ENCODE results near the gene TBX5. TPM values are rescaled to one million over a fixed set of nuclear protein-coding genes. Genes with fewer than 3 reads are reported as not detected.

Gene TBX5
- total RNA-seq, 1 donor from 2014 or later, result not detected

DNA sequence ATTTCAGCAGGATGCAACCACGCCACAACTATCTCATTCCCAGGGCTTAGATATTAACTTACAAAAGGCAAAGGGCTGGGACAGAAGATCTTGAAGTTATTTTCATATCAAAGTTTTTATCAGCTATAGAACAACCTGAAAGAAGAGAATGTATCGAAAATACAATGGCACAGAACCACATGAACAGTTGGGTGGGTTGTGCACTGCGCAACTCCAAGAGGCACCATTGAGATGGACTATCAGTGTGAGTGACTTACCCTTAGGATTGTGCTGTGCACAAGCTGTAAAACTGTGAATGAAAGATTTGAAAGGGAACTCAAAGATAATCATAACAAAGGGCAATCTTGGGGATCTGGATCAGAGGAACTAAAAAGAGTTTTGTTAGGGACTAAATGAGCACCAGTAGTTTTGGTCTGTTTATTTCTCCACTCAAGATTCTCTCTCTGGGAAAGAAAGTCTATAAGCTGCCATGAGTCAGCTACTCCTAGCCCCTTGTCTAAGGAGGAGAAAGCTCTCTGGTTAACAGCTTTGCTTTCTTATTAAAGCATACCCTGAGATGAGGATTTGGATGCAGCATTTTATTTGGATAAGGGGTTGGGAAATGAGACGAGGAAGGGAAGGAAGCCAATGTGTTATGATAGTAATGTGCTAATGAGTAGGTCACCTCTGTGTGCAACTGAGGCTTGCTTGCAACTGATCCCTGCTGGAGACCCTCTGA lies 62.2 kb downstream of the TBX5 start:
- Histone ChIP-seq H3K27me3 (no peaks in the 10 kb centered on the region), H3K9me3 (no peaks in the 10 kb centered on the region), H3K36me3 (no peaks in the 10 kb centered on the region), H3K27ac (no peak overlapping the region), H3K4me1 (no peaks in the 10 kb centered on the region), H3K4me3 (no peak overlapping the region)
- no peak for DNase-seq (ENCODE audit: extremely low spot score in 2 of 2)
- intact Hi-C loops (cut with DNase I), result no loop called here
- no peak for TF ChIP-seq POLR2A (IDR thresholded peaks at IDR 0.05)
- no peak for TF ChIP-seq POLR2AphosphoS5 (IDR thresholded peaks at IDR 0.05; ENCODE audit: insufficient read depth in 1 of 2, low read depth in 1 of 2)
- TF ChIP-seq, protein P1, sequence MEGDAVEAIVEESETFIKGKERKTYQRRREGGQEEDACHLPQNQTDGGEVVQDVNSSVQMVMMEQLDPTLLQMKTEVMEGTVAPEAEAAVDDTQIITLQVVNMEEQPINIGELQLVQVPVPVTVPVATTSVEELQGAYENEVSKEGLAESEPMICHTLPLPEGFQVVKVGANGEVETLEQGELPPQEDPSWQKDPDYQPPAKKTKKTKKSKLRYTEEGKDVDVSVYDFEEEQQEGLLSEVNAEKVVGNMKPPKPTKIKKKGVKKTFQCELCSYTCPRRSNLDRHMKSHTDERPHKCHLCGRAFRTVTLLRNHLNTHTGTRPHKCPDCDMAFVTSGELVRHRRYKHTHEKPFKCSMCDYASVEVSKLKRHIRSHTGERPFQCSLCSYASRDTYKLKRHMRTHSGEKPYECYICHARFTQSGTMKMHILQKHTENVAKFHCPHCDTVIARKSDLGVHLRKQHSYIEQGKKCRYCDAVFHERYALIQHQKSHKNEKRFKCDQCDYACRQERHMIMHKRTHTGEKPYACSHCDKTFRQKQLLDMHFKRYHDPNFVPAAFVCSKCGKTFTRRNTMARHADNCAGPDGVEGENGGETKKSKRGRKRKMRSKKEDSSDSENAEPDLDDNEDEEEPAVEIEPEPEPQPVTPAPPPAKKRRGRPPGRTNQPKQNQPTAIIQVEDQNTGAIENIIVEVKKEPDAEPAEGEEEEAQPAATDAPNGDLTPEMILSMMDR (IDR thresholded peaks at IDR 0.05), result no peak

DNA sequence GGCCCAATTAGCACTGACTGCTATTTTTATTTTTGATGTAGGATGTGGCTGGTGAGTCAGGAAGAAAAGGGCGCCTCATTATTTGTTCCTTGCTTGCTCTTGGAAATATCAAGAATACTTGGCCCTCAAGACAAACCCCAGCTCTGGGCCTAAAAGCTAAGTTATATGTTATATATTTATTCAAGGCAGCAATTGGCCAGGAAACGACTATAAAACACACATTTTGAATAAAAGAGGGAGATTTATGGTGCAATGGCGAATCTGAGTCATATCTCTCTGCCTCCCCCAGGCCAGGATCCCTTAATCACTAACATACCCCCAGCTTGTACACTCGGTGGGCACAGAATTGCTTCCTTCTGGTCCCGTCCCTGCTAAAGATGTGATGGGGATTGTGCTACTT lies 63.3 kb downstream of the TBX5 start:
- Histone ChIP-seq H3K36me3 (no peaks in the 10 kb centered on the region), H3K27ac (no peak overlapping the region), H3K9me3 (no peaks in the 10 kb centered on the region), H3K4me3 (no peak overlapping the region), H3K4me1 (no peaks in the 10 kb centered on the region), H3K27me3 (no peaks in the 10 kb centered on the region)
- intact Hi-C loops (cut with DNase I), result no loop called here
- DNase-seq (ENCODE audit: extremely low spot score in 2 of 2), result no peak
- TF ChIP-seq, protein P1 (IDR thresholded peaks at IDR 0.05), result no peak
- TF ChIP-seq POLR2AphosphoS5 (IDR thresholded peaks at IDR 0.05; ENCODE audit: insufficient read depth in 1 of 2, low read depth in 1 of 2) (no peak), POLR2A (IDR thresholded peaks at IDR 0.05) (no peak)

DNA sequence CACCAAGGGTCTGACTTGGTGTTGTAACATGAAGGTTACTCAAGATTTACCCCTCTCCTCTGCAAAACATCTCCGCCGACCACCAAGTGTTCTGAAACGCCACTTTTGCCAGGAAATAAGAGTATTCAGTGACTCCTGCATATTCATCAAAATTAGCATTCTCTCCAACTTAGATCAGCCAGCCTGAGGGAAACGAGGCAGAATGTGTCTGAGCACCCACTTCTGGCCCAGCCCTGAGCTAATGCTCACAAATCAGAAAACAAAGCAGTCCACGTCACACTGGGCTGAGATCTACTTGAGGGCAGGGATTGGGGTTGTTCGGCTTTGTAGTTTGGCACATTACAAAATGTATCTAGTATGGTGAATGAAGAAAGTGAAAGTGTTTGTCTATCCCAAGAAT lies 64.3 kb downstream of the TBX5 start:
- TF ChIP-seq POLR2A (IDR thresholded peaks at IDR 0.05) (no peak), POLR2AphosphoS5 (IDR thresholded peaks at IDR 0.05; ENCODE audit: insufficient read depth in 1 of 2, low read depth in 1 of 2) (no peak)
- TF ChIP-seq, protein P1 (IDR thresholded peaks at IDR 0.05), result no peak
- Histone ChIP-seq H3K4me3 (no peak overlapping the region), H3K36me3 (no peaks in the 10 kb centered on the region), H3K9me3 (no peaks in the 10 kb centered on the region), H3K4me1 (no peaks in the 10 kb centered on the region), H3K27me3 (no peaks in the 10 kb centered on the region), H3K27ac (no peak overlapping the region)
- DNase-seq (ENCODE audit: extremely low spot score in 2 of 2), result no peak
- intact Hi-C loops (cut with DNase I), result no loop called here

DNA sequence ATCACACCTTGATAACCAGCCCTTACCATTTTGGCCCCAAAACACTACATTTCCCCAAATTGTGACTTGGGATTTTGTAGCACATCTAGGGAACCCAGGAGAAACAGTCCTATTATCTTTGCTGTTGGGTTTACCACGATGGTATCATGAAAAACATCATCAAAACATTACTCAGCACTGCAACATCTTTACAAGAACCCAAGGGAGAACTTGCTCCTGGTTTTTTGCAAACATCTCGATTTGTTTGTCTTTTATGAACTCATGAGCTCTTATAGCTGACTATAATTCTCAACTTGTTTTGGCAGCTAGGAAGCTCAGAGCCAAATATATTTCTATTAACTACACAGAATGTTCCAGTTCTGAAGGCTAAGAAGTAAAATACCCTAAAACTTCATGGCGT lies 65.7 kb downstream of the TBX5 start:
- Histone ChIP-seq H3K27me3 (no peaks in the 10 kb centered on the region), H3K36me3 (no peaks in the 10 kb centered on the region), H3K27ac (no peak overlapping the region), H3K9me3 (no peaks in the 10 kb centered on the region), H3K4me3 (no peak overlapping the region), H3K4me1 (no peaks in the 10 kb centered on the region)
- DNase-seq (ENCODE audit: extremely low spot score in 2 of 2), result no peak
- intact Hi-C loops (cut with DNase I), result no loop called here
- TF ChIP-seq POLR2AphosphoS5 (IDR thresholded peaks at IDR 0.05; ENCODE audit: insufficient read depth in 1 of 2, low read depth in 1 of 2), result no peak
- TF ChIP-seq POLR2A (IDR thresholded peaks at IDR 0.05), result no peak
- TF ChIP-seq, protein P1 (IDR thresholded peaks at IDR 0.05), result no peak

DNA sequence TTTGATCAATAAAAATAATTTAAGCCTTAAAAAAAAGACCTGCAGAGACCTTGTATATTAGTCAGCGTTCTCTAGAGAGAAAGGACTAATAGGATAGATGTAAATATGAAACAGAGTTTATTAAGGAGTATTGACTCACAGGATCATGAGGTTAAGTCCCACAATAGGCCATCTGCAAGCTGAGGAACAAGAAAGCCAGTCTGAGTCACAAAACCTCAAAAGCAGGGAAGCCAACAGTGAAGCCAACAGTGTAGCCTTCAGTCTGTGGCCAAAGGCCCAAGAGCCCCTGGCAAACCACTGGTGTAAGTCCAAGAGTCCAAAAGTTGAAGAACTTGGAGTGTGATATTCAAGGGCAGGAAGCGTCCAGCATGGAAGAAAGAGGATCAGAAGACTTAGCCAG lies 66.3 kb downstream of the TBX5 start:
- Histone ChIP-seq H3K36me3 (no peaks in the 10 kb centered on the region), H3K4me3 (no peak overlapping the region), H3K4me1 (no peaks in the 10 kb centered on the region), H3K27me3 (no peaks in the 10 kb centered on the region), H3K9me3 (no peaks in the 10 kb centered on the region), H3K27ac (no peak overlapping the region)
- intact Hi-C loops (cut with DNase I), result no loop called here
- no peak for DNase-seq (ENCODE audit: extremely low spot score in 2 of 2)
- TF ChIP-seq, protein P1 (IDR thresholded peaks at IDR 0.05), result no peak
- TF ChIP-seq POLR2AphosphoS5 (IDR thresholded peaks at IDR 0.05; ENCODE audit: insufficient read depth in 1 of 2, low read depth in 1 of 2), result no peak
- no peak for TF ChIP-seq POLR2A (IDR thresholded peaks at IDR 0.05)

Measured in vagina (tissue), 2 donors.